Measurements from ENCODE around the gene TMEM167B. TPM values are rescaled to one million over a fixed set of nuclear protein-coding genes. Genes with fewer than 3 reads are reported as not detected.
A peak's percentile ranks its signal among the peaks of the same experiment; 100 is the strongest.

TMEM167B gene
- total RNA-seq, 4 donors from 2014 or later = 17.5 to 26.3 (median 21.8) TPM

DNA sequence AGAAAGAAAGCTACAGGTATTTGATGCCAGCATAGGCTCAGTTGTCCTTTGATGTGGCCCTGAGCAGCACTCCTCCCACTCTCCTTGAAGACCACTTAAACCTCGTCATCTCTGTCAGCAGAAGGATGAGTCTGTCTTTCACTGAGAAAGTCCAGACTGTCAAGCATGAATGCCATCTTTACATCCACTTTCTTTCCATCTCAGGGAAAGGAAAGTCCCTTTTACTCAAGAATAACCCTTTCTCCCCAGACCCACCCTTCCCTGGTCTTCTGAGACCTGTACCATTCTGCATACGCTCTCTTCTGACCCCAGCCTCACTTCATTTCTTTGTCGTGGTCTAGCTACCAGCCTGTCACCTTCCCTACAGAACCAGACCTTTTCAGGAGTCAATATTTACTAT is 19.3 kb downstream of the TMEM167B start:
- peaks cover 12 to 20% of the 10 kb centered on the region in 2 donors for H3K4me1 ChIP-seq
- ATAC-seq (no peak), DNase-seq (no peak)
- no peak overlapping the region for H3K27ac ChIP-seq
- H3K9me3 ChIP-seq = no peaks in the 10 kb centered on the region
- peaks cover 7 to 20% (median 17%) of the 10 kb centered on the region in 3 donors for H3K27me3 ChIP-seq
- intact Hi-C loops (cut with DNase I; ENCODE audit: low total_unique reads) (loop anchor here (5.0 to 10.0 kb wide), 4 partner anchors 68 to 285 kb away; partner anchors contain the start of genes CLCC1, SORT1 and WDR47), in situ Hi-C loops (cut with MboI; ENCODE audit: low sequenced_read_pairs in 4 of 4) (loop anchor here in 2 of 4 donors (10.0 kb wide), 3 partner anchors 85 to 145 kb away; partner anchors contain the start of genes CLCC1 (in 1 of the 2) and SARS1 (in 1 of the 2))
- no peak overlapping the region for H3K4me3 ChIP-seq
- H3K36me3 ChIP-seq = no peaks in the 10 kb centered on the region
- TF ChIP-seq POLR2A (IDR thresholded peaks at IDR 0.05) = no peak
- TF ChIP-seq, protein P1, sequence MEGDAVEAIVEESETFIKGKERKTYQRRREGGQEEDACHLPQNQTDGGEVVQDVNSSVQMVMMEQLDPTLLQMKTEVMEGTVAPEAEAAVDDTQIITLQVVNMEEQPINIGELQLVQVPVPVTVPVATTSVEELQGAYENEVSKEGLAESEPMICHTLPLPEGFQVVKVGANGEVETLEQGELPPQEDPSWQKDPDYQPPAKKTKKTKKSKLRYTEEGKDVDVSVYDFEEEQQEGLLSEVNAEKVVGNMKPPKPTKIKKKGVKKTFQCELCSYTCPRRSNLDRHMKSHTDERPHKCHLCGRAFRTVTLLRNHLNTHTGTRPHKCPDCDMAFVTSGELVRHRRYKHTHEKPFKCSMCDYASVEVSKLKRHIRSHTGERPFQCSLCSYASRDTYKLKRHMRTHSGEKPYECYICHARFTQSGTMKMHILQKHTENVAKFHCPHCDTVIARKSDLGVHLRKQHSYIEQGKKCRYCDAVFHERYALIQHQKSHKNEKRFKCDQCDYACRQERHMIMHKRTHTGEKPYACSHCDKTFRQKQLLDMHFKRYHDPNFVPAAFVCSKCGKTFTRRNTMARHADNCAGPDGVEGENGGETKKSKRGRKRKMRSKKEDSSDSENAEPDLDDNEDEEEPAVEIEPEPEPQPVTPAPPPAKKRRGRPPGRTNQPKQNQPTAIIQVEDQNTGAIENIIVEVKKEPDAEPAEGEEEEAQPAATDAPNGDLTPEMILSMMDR (IDR thresholded peaks at IDR 0.05 in 4 of 5, conservative IDR thresholded peaks at IDR 0.05 in 1 of 5) = no peak

- TF ChIP-seq, protein P1 (IDR thresholded peaks at IDR 0.05 in 4 of 5, conservative IDR thresholded peaks at IDR 0.05 in 1 of 5) = no peak
- TF ChIP-seq POLR2A (IDR thresholded peaks at IDR 0.05) = no peak
- in situ Hi-C loops (cut with MboI; ENCODE audit: low sequenced_read_pairs in 4 of 4) = loop anchor here in 1 of 4 donors (10.0 kb wide), 2 partner anchors 83 to 147 kb away; partner anchors contain the start of gene CLCC1
- no peak for DNase-seq
- no peak overlapping the region for H3K27ac ChIP-seq
- H3K4me1 ChIP-seq = peaks cover 12 to 20% of the 10 kb centered on the region in 2 donors
- intact Hi-C loops (cut with DNase I; ENCODE audit: low total_unique reads) = loop anchor here (5.0 kb wide), 3 partner anchors 69 to 149 kb away; partner anchors contain the start of genes CLCC1 and WDR47
- no peak for ATAC-seq
- peaks cover 15 to 34% (median 32%) of the 10 kb centered on the region in 3 donors for H3K27me3 ChIP-seq
- no peaks in the 10 kb centered on the region for H3K9me3 ChIP-seq
- no peaks in the 10 kb centered on the region for H3K36me3 ChIP-seq
- no peak overlapping the region for H3K4me3 ChIP-seq
These were observed 21.0 kb downstream of the TMEM167B start for GRCh38 chr1:109111386-109112055.

- peak overlapping the region; percentile 36 to 53 (median 42) for H3K4me3 ChIP-seq
These were observed 21.6 kb downstream of the TMEM167B start for GRCh38 chr1:109112056-109112651.

GRCh38 chr1:109112652-109113285 is 22.2 kb downstream of the TMEM167B start:
- in situ Hi-C loops (cut with MboI; ENCODE audit: low sequenced_read_pairs in 4 of 4) = loop anchor here in 1 of 4 donors (10.0 kb wide), 2 partner anchors 82 to 148 kb away; partner anchors contain the start of gene CLCC1
- intact Hi-C loops (cut with DNase I; ENCODE audit: low total_unique reads) = loop anchor here (5.0 kb wide), 3 partner anchors 70 to 150 kb away; partner anchors contain the start of genes CLCC1 and WDR47
- Histone ChIP-seq H3K36me3 (no peaks in the 10 kb centered on the region), H3K9me3 (no peaks in the 10 kb centered on the region), H3K4me1 (peaks cover 12 to 20% of the 10 kb centered on the region in 2 donors), H3K4me3 (peak overlapping the region; percentile 36 to 53 (median 42)), H3K27ac (no peak overlapping the region), H3K27me3 (peaks cover 22 to 35% (median 34%) of the 10 kb centered on the region in 3 donors)
- peak; percentile 72 to 85 for DNase-seq
- peak; percentile 90 to 95 for ATAC-seq
- TF ChIP-seq, protein P1 (IDR thresholded peaks at IDR 0.05 in 4 of 5, conservative IDR thresholded peaks at IDR 0.05 in 1 of 5) = peak; percentile 80 to 97 (median 94)
- no peak for TF ChIP-seq POLR2A (IDR thresholded peaks at IDR 0.05)

More at GRCh38 chr1:109112056-109112651, 21.6 kb downstream of the TMEM167B start:
- Histone ChIP-seq H3K27ac (no peak overlapping the region), H3K4me1 (peaks cover 12 to 20% of the 10 kb centered on the region in 2 donors), H3K36me3 (no peaks in the 10 kb centered on the region), H3K27me3 (peaks cover 20 to 35% (median 34%) of the 10 kb centered on the region in 3 donors), H3K9me3 (no peaks in the 10 kb centered on the region)
- intact Hi-C loops (cut with DNase I; ENCODE audit: low total_unique reads) (loop anchor here (5.0 kb wide), 3 partner anchors 70 to 150 kb away; partner anchors contain the start of genes CLCC1 and WDR47), in situ Hi-C loops (cut with MboI; ENCODE audit: low sequenced_read_pairs in 4 of 4) (loop anchor here in 1 of 4 donors (10.0 kb wide), 2 partner anchors 83 to 147 kb away; partner anchors contain the start of gene CLCC1)
- DNase-seq (no peak), ATAC-seq (peak; percentile 42 to 50)
- TF ChIP-seq, protein P1 (IDR thresholded peaks at IDR 0.05 in 4 of 5, conservative IDR thresholded peaks at IDR 0.05 in 1 of 5) = no peak
- TF ChIP-seq POLR2A (IDR thresholded peaks at IDR 0.05) = no peak
